Epithelial cell of prostate (primary cell): ENCODE data around the gene TTC39A.

Experiments used
- DNase-seq: peaks from one replicate; pipeline ENCODE4 v3.0.0-alpha.2; 2011; ENCODE audit warnings: low read depth, low spot score
- H3K27ac ChIP-seq: fragments of 450-650 bp; 2 replicates; pipeline ENCODE4 v1.5.1; 2017; ENCODE audit warnings: mild to moderate bottlenecking

Gene TTC39A

DNA sequence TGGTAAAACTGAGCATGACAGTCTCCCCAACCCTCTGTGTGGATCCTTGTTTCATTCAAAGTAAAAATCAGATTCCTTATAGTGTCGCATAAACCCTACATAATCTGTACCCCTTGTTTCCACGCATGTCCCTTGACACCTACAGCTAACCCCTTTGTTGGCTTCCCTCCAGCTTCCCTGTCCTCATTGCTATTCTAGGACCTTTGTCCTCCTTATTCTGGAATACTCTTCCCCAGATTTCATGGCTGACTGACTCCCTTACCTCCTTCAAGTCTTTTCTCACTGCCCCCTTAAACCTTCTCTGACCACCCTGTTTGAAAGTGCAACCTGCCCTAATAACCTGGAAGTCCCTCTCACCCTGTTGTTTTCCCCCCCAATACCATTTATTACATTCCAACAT lies 90.3 kb downstream of the TTC39A start:
- no peak for DNase-seq
- no peak overlapping the region for H3K27ac ChIP-seq

DNA sequence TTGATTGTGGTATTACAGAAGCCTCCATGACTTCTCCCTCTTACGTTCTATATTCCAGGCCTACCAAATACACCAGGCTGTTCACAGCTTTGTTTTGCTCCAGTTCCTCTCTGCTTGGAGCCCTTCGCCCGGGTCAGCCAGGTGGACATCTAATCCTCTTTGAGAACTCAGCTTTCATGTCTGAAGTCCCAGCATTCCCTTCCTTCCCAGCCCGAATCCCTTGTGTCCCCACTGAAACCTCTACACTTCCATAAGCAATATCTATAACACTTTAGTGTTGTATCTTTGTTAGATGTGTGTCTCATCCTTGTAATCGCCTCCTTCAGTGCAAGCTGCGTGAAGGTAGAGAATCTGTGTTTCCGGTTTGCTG lies 92.3 kb downstream of the TTC39A start:
- no peak for DNase-seq
- H3K27ac ChIP-seq: peak overlapping the region; percentile 92

DNA sequence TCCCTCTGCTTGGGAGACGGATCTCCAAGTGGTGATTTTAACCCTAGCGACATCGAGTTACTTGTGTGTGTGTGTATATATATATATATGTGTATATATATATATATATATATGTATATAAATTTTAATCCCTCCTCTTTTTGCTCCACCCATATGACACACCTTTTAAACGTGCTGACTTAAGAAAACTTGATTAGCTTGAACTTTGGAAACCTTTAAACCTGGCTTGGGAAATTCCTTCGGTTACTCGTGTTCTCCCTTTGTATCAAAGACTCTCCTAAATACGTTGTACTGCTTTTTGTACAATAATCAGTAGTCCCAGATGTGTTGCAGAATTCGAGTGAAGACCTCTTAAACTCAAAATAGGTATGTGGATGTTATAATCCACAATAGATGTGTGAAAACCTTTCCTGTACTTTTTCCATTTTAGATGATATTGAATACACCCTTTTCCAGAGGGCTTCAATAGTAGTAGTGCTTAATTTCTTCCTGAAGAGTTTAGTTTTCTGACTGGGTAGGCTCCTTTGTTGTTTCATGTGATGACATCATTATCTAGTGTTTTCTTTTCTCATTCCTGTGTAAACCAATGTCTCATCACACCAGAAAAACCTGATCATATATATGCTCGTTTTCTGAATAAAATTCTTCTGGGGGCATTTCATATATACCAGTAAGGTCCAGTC lies 92.9 kb downstream of the TTC39A start:
- DNase-seq: no peak

More for the DNA sequence above, 92.9 kb downstream of the TTC39A start:
- peak overlapping the region; percentile 92 for H3K27ac ChIP-seq
